Measurements from ENCODE around the gene MVP. TPM values are rescaled to one million over a fixed set of nuclear protein-coding genes. Genes with fewer than 3 reads are reported as not detected.

MVP gene
- total RNA-seq, 5 donors from 2014 or later (not counting 1 experiment from before 2014, with no cell fraction given) = 140 to 173 (median 158) TPM

GRCh38 chr16:29813644-29814562 lies 6.4 kb upstream of the MVP start:
- Histone ChIP-seq H3K4me1 (ENCODE audit: control insufficient read depth in 1 of 2, extremely low read depth in 1 of 2, insufficient read depth in 2 of 2, low read length in 2 of 2) (peaks cover 29 to 82% of the 10 kb centered on the region in 2 experiments), H3K27me3 (replicated peaks in 1 of 2; ENCODE audit: control insufficient read depth in 2 of 2, extremely low read depth in 1 of 2, insufficient read depth in 2 of 2, low read length in 1 of 2) (peaks cover 0 to 16% of the 10 kb centered on the region in 2 experiments), H3K9me3 (no peaks in the 10 kb centered on the region), H3K36me3 (ENCODE audit: control insufficient read depth in 2 of 2, extremely low read depth in 1 of 2, insufficient read depth in 1 of 2, low read length in 1 of 2) (peaks cover 0 to 25% of the 10 kb centered on the region in 2 donors), H3K4me3 (ENCODE audit: control insufficient read depth in 1 of 2, extremely low read depth in 1 of 2, low read length in 1 of 2) (no peak overlapping the region), H3K27ac (ENCODE audit: low read length) (no peak overlapping the region)
- DNase-seq (no peak), ATAC-seq (replicated peaks in 1 of 4) (no peak)
- peaks cover 11% of the 10 kb centered on the region for H3K36me3 Mint-ChIP-seq
- CTCF ChIA-PET = interaction anchor here (0.6 to 0.7 kb wide), 2 partner anchors 13 to 32 kb away, joined by 3 read pairs; no protein-coding TSS in a partner anchor
- 91% methylated on average over 8 of the region's 24 CpGs for WGBS (ENCODE audit: insufficient coverage)
- POLR2A ChIA-PET = interaction anchor here in 1 of 2 donors (0.6 kb wide), 1 partner anchor 59 kb away, joined by 12 read pairs; no protein-coding TSS in a partner anchor
- peak overlapping the region; percentile 24 to 94 (median 28) for H3K4me3 Mint-ChIP-seq
- no peaks in the 10 kb centered on the region for H3K9me3 Mint-ChIP-seq
- H3K27me3 Mint-ChIP-seq = peaks cover 0 to 2% of the 10 kb centered on the region in 2 donors
- H3K27ac Mint-ChIP-seq = peak overlapping the region in 1 of 2 donors; percentile 57
- peaks cover 62 to 79% (median 64%) of the 10 kb centered on the region in 3 donors for H3K4me1 Mint-ChIP-seq

- H3K4me1 ChIP-seq (ENCODE audit: control insufficient read depth in 1 of 2, extremely low read depth in 1 of 2, insufficient read depth in 2 of 2, low read length in 2 of 2) = peaks cover 26 to 82% of the 10 kb centered on the region in 2 experiments
- peaks cover 0 to 16% of the 10 kb centered on the region in 2 experiments for H3K27me3 ChIP-seq (replicated peaks in 1 of 2; ENCODE audit: control insufficient read depth in 2 of 2, extremely low read depth in 1 of 2, insufficient read depth in 2 of 2, low read length in 1 of 2)
- H3K36me3 Mint-ChIP-seq = peaks cover 14% of the 10 kb centered on the region
- H3K9me3 Mint-ChIP-seq = no peaks in the 10 kb centered on the region
- no peaks in the 10 kb centered on the region for H3K9me3 ChIP-seq
- peak overlapping the region; percentile 89 to 94 (median 94) for H3K4me3 Mint-ChIP-seq
- H3K27ac ChIP-seq (ENCODE audit: low read length) = peak overlapping the region; percentile 76
- peaks cover 4 to 24% of the 10 kb centered on the region in 2 donors for H3K36me3 ChIP-seq (ENCODE audit: control insufficient read depth in 2 of 2, extremely low read depth in 1 of 2, insufficient read depth in 1 of 2, low read length in 1 of 2)
- ChIA-PET CTCF (interaction anchor here in 1 of 2 donors (0.6 kb wide), 1 partner anchor 9 kb away, joined by 4 read pairs; no protein-coding TSS in a partner anchor), POLR2A (no interaction called here)
- no peak for ATAC-seq (replicated peaks in 1 of 4)
- peak overlapping the region; percentile 96 to 97 for H3K27ac Mint-ChIP-seq
- H3K4me1 Mint-ChIP-seq = peaks cover 62 to 81% (median 67%) of the 10 kb centered on the region in 3 donors
- DNase-seq = no peak
- H3K27me3 Mint-ChIP-seq = peaks cover 0 to 2% of the 10 kb centered on the region in 2 donors
- peak overlapping the region in 1 of 2 donors; percentile 38 for H3K4me3 ChIP-seq (ENCODE audit: control insufficient read depth in 1 of 2, extremely low read depth in 1 of 2, low read length in 1 of 2)
- WGBS (ENCODE audit: insufficient coverage) = 94% methylated on average over 3 of the region's 5 CpGs
These were observed 5.7 kb upstream of the MVP start for GRCh38 chr16:29814592-29814991.

DNA sequence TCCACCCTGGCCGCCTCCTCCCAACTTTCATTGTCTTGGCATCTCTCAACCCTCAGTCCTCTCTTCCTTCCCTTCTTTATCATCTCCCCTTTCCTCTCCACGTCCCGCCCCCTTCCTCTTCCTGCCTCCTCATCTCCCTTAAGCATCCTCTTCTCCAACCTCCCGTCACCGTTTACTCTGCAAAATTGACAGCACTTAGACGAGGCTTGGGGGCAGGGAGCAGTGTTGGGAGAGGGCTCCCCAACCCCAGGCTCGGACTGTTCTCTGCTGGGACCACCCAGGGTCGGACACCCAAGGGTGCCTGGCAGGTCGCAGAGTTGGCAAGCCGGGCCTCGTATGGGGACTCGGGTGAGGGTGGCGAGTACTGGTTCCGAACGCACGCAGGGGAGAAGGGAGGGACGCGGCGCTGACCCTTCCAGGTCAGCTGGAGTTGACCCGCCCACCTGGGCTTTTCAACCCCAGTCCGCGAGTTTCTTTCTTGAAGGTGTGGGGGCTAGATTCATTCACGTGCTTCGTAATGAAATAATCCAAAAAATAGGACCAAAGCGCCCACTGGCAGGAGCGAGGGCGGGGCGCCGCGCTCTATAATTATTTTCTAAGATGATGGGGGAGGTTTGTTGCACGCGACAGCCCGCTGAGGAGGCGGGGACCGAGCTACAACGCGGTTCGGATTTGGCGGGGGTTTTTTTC lies 5.1 kb upstream of the MVP start:
- DNase-seq = peak in 9 of 35 experiments; percentile 11 to 60 (median 45)
- peak in 1 of 4 experiments; percentile 19 for ATAC-seq (replicated peaks in 1 of 4)
- Histone ChIP-seq H3K27me3 (replicated peaks in 1 of 2; ENCODE audit: control insufficient read depth in 2 of 2, extremely low read depth in 1 of 2, insufficient read depth in 2 of 2, low read length in 1 of 2) (peaks cover 0 to 16% of the 10 kb centered on the region in 2 experiments), H3K4me3 (ENCODE audit: control insufficient read depth in 1 of 2, extremely low read depth in 1 of 2, low read length in 1 of 2) (peak overlapping the region; percentile 38 to 71), H3K4me1 (ENCODE audit: control insufficient read depth in 1 of 2, extremely low read depth in 1 of 2, insufficient read depth in 2 of 2, low read length in 2 of 2) (peaks cover 28 to 82% of the 10 kb centered on the region in 2 experiments), H3K9me3 (no peaks in the 10 kb centered on the region), H3K36me3 (ENCODE audit: control insufficient read depth in 2 of 2, extremely low read depth in 1 of 2, insufficient read depth in 1 of 2, low read length in 1 of 2) (peaks cover 4 to 20% of the 10 kb centered on the region in 2 donors), H3K27ac (ENCODE audit: low read length) (peak overlapping the region; percentile 76)
- H3K36me3 Mint-ChIP-seq = peaks cover 16% of the 10 kb centered on the region
- H3K27me3 Mint-ChIP-seq = peaks cover 0 to 2% of the 10 kb centered on the region in 2 donors
- peaks cover 62 to 81% (median 68%) of the 10 kb centered on the region in 3 donors for H3K4me1 Mint-ChIP-seq
- no peaks in the 10 kb centered on the region for H3K9me3 Mint-ChIP-seq
- peak overlapping the region; percentile 89 to 94 (median 94) for H3K4me3 Mint-ChIP-seq
- peak overlapping the region; percentile 96 to 97 for H3K27ac Mint-ChIP-seq
- ChIA-PET CTCF (interaction anchor here (0.6 to 3.7 kb wide), 18 partner anchors 7 to 371 kb away, joined by 3 to 42 read pairs (median 4); partner anchors contain the start of genes C16orf54 (in 1 of the 2), HIRIP3 (in 1 of the 2), KIF22 (in 1 of the 2) and QPRT (in 1 of the 2)), POLR2A (interaction anchor here in 1 of 2 donors (0.5 to 1.1 kb wide), 6 partner anchors 7 to 113 kb away, joined by 3 to 12 read pairs (median 4); partner anchors contain the start of gene KIF22)
- WGBS (ENCODE audit: insufficient coverage) = 8% methylated on average over 22 of the region's 39 CpGs

GRCh38 chr16:29815793-29816693 lies 4.2 kb upstream of the MVP start, which contains the start of gene PAGR1:
PAGR1 (plus strand) TSS chr16:29816152; CDS start chr16:29816526, 374 bp downstream.
- under 1% methylated on average over 59 of the region's 70 CpGs for WGBS (ENCODE audit: insufficient coverage)
- peaks cover 25 to 79% of the 10 kb centered on the region in 2 experiments for H3K4me1 ChIP-seq (ENCODE audit: control insufficient read depth in 1 of 2, extremely low read depth in 1 of 2, insufficient read depth in 2 of 2, low read length in 2 of 2)
- ChIA-PET CTCF (interaction anchor here (0.6 to 3.7 kb wide), 17 partner anchors 8 to 370 kb away, joined by 3 to 42 read pairs (median 5); partner anchors contain the start of genes C16orf54 (in 1 of the 2), HIRIP3 (in 1 of the 2), KIF22 (in 1 of the 2) and QPRT (in 1 of the 2)), POLR2A (interaction anchor here in 1 of 2 donors (0.8 to 1.1 kb wide), 5 partner anchors 8 to 114 kb away, joined by 3 to 12 read pairs (median 4); partner anchors contain the start of gene KIF22)
- H3K27me3 ChIP-seq (replicated peaks in 1 of 2; ENCODE audit: control insufficient read depth in 2 of 2, extremely low read depth in 1 of 2, insufficient read depth in 2 of 2, low read length in 1 of 2) = peaks cover 0 to 14% of the 10 kb centered on the region in 2 experiments
- no peaks in the 10 kb centered on the region for H3K9me3 Mint-ChIP-seq
- peaks cover 59 to 80% (median 68%) of the 10 kb centered on the region in 3 donors for H3K4me1 Mint-ChIP-seq
- H3K4me3 ChIP-seq (ENCODE audit: control insufficient read depth in 1 of 2, extremely low read depth in 1 of 2, low read length in 1 of 2) = peak within 1 kb of the TSS; percentile 71 to 86
- H3K36me3 Mint-ChIP-seq = peaks cover 16% of the 10 kb centered on the region
- peaks cover 0 to 2% of the 10 kb centered on the region in 2 donors for H3K27me3 Mint-ChIP-seq
- H3K27ac Mint-ChIP-seq = peak within 1 kb of the TSS; percentile 96 to 97
- DNase-seq (peak; percentile 96 to 100 (median 99)), ATAC-seq (replicated peaks in 1 of 4) (peak; percentile 74 to 80 (median 78))
- H3K4me3 Mint-ChIP-seq = peak within 1 kb of the TSS; percentile 89 to 94 (median 94)
- H3K9me3 ChIP-seq = no peaks in the 10 kb centered on the region
- H3K36me3 ChIP-seq (ENCODE audit: control insufficient read depth in 2 of 2, extremely low read depth in 1 of 2, insufficient read depth in 1 of 2, low read length in 1 of 2) = peaks cover 4 to 16% of the 10 kb centered on the region in 2 donors
- H3K27ac ChIP-seq (ENCODE audit: low read length) = peak within 1 kb of the TSS; percentile 76
